ENCODE data around the gene ESAM. TPM values are rescaled to one million over a fixed set of nuclear protein-coding genes. Genes with fewer than 3 reads are reported as not detected.

Gene ESAM, protein sequence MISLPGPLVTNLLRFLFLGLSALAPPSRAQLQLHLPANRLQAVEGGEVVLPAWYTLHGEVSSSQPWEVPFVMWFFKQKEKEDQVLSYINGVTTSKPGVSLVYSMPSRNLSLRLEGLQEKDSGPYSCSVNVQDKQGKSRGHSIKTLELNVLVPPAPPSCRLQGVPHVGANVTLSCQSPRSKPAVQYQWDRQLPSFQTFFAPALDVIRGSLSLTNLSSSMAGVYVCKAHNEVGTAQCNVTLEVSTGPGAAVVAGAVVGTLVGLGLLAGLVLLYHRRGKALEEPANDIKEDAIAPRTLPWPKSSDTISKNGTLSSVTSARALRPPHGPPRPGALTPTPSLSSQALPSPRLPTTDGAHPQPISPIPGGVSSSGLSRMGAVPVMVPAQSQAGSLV
- total RNA-seq, result 1 to 10 TPM; 1.7 to 2.7 TPM

GRCh38 chr11:124762105-124762623 is at the start of gene ESAM:
TSS of gene ESAM (minus strand) at chr11:124762290. CDS start at chr11:124762154, 136 bp downstream.

DNA sequence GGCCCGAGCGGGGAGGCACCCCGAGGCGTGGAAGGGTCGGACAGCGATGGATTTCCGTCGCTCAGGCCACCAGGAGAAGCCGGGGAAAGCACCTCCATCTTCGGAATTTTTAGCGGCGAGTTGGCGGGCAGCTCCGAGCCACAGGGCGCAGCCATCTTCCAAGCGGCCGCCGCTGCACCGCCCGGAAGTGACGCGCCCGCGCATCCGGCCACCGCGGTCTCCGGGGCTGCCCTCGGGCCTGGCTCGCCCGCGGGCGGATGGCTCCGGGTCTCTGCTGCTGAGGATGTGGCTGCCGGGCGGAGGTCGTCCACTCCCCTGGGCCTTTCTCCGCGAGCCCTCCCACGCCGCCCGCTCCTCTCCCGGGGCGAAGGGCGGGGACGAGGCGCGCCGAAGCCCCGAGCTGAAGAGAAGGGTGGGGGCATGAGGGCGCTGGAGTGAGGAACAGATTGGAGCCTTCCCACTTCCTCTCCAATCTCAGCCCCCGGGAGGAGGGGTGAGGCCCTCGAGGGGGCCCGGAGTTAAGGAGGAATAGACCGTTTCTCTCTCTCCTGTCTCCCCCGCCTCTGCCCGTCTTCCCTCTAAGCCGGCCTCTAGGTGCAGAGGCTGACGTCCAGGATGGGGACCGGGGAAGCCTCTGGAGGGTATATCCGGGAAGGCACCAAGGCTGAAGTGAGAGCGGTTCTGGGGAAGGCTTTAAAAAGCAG is 38.3 kb upstream of the ESAM start, which contains the start of gene MSANTD2:
Gene MSANTD2, minus strand, starts transcription at position 181 of the 704 bp plus-strand sequence. Its CDS starts 26 bp downstream, at position 155.

DNA sequence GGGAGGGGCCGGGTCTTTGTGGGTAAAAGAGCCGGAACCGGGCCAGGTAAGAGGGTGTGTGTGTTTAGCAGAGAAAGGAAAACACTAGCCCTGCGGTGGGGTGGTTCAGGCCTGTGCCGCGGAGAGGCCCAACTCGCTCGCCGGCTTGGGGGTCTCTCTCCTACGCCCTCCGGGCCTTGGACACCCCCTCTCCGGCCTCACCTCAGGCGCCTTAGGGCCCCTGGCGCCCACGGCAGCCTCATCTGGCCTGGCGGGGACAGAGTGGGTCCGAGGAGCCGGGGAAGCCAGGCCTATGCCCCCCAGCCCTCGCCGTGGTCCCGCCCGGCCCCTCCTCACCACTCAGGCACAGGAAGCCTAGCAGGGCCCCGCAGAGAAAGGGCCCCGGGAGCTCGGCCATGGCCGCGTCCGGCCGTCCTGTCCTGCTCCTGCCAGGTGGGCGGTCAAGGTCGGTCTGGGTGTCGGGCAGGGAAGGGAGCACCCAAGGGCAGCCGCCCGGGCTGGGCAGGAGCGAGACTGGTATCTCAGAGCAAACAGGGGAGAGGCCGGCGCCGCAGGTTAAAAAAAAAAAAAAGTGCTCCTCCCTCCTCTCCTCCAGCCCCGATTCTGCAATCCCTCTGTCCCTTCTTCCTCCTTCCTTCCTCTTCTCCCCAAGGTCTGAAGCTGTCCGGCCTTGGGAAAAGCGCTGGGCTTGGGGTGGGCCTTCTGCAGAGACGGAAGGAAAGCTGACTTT is 10.2 kb downstream of the ESAM start, which contains the start of gene VSIG2:
Gene VSIG2, minus strand, starts transcription at position 515 of the 730 bp plus-strand sequence. Its CDS starts 118 bp downstream, at position 397.

DNA sequence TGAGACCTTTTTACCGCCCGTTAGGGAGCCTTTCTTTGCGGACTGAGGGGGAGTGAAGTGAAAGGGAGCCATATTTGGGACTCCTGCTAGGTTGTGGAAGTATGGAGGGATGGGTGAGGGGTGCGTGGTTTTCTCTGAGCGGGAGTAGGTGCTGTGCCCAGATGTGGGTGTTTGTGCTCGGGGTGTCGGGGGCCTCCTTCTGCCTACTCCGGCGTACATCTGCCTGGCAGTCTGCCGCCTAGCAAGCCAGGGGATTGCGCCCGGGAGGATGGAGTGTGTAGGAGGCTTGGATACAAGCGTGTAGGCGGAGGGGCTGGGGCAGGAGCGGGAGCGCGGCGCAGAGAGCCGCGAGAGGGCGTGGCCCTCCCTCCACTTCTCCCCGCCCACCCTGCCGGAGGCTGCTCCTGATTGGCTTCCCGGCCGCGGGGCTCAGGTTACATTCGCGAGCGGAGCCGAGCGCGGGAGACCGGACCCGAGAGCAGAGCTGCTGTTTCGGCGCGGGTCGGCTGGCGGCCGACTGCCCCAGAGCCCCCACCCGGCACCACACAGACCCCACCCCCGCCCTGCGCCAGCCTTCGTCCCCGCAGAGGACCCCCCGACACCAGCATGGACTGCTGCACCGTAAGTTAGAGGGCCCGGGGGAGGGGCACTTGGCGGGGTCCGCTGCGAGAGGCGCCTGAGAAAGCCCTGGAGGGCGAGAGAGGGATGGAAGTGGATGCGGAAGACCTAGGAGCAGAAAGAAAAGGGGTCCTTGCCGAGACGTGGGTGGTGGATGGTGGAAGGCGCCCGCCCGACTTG is 22.4 kb downstream of the ESAM start, which contains the start of gene NRGN:
Gene NRGN, plus strand, starts transcription at position 464 of the 798 bp plus-strand sequence. Its CDS starts 143 bp downstream, at position 607.

Other genes starting within 250 kb of the ESAM start
- not detected for gene OR8B12, start 218.6 kb downstream of the ESAM start, total RNA-seq
- not detected for gene OR8A1, start 192.3 kb downstream of the ESAM start, total RNA-seq
- not detected for gene PANX3, start 150.9 kb downstream of the ESAM start, total RNA-seq
- 10 to 100 TPM; 39.9 to 41.9 TPM for gene TBRG1, start 139.4 kb downstream of the ESAM start, total RNA-seq
- 1 to 10 TPM; 7.8 to 8.1 TPM for gene SIAE, start 88.6 kb downstream of the ESAM start, total RNA-seq
- gene SPA17, start 88.4 kb downstream of the ESAM start, total RNA-seq, result 1 to 10 TPM; 1.5 to 2.9 TPM
- gene NRGN, start 22.3 kb downstream of the ESAM start, total RNA-seq, result 1 to 10 TPM; 6.8 to 8.2 TPM
- under 1 TPM; 0.93 to 0.94 TPM for gene VSIG2, start 10.0 kb downstream of the ESAM start, total RNA-seq
- 10 to 100 TPM in 1 of 2 experiments, 1 to 10 TPM in 1; 8.7 to 11.4 TPM for gene MSANTD2, start 38.1 kb upstream of the ESAM start, total RNA-seq
- gene ROBO3, start 103.1 kb upstream of the ESAM start, total RNA-seq, result 10 to 100 TPM; 14.9 to 15.9 TPM
- not detected for gene ROBO4, start 135.6 kb upstream of the ESAM start, total RNA-seq
- gene HEPN1, start 157.0 kb upstream of the ESAM start, total RNA-seq, result not detected
- not detected for gene HEPACAM, start 173.8 kb upstream of the ESAM start, total RNA-seq
- 1 to 10 TPM; 7.9 to 8.6 TPM for gene CCDC15, start 191.9 kb upstream of the ESAM start, total RNA-seq